GM21360 (cell line): ENCODE measurements around the gene LNX2.
"Not testable (repeated sequence)": the region's sequence is repeated elsewhere in the genome, so short reads cannot be mapped to it uniquely, and the experiment has no call there.

Experiments
- ATAC-seq: cut with Tn5 transposase; IDR thresholded peaks from one replicate; pipeline ENCODE4 v1.9.1; 2021; ENCODE audit warnings: mild to moderate bottlenecking, moderate library complexity; ENCODE audit not compliant: unreplicated experiment

LNX2 gene

DNA sequence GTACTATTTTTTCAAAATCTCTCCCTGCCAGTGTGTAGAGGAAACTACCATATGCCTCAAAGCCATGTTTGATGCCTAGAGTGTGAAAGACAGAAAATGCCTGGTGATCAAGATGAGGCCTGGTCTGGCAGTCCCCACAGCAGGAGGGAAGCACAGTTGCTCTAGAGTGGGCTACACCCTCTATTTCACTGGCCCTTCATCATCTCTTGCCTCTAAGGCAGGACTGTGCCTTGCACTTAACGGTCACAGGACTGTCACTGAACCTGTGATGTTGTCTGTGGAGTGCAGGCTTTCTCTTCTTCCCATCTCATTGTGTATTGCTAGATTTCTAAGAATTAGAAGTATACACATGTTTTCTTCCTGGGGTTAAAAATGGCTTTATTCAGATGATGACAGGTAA lies 17.7 kb upstream of the LNX2 start:
- ATAC-seq = no peak

DNA sequence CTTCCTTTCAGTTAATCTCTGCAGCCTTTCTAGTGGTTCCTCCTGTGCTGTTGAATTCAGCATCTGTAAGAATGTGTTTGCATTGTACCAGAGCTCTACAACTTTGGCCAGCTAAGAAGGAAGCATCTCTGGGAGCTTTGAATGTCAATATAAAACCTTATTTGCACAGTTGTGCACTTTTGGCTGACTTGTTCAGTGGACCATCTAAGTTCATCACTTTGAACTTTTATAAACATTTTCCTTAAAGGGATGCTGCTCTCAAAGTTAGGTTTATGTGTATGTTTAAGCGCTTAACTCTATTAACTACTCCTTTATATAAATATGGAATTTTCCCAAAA lies 16.9 kb upstream of the LNX2 start:
- no peak for ATAC-seq

DNA sequence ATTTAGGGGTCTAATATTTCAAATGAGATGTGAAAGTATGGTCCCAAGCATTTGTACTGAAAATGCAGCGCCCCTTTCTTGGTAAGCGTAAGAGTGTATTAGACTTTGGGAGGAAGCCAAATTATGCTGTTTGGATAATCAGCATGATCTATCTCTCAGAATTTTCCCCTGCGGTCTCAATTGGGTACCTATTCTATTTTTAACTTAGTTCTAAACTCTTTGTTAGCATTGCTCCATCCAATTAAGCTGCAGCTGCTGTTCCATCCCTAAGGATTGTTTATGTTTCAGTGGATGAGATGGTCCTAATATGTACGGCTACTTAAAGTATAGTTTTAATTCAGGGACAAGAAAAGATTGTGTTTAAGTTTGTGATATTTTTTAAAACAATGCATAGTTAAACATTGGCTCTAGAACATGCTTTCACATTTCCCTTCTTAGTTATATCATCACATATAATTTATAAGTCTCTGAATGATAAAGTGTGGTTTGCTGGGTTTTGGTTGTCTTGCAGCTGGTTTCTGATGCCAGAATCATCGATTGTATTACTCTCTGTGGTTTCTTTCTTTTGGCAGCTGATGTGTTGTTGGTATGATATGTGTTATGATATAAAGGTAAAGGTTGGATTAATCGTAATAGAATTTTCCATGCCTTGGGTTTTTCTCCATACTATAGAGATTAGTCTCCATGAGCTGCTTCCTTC lies 16.4 kb upstream of the LNX2 start:
- no peak for ATAC-seq

GRCh38 chr13:27635266-27635665 lies 14.9 kb upstream of the LNX2 start:
- no peak for ATAC-seq

- ATAC-seq = no peak
Measured at GRCh38 chr13:27634791-27635190, 14.5 kb upstream of the LNX2 start.

GRCh38 chr13:27634231-27634630 lies 13.9 kb upstream of the LNX2 start:
- ATAC-seq = no peak

- ATAC-seq = no peak
Measured at GRCh38 chr13:27632648-27633047, 12.3 kb upstream of the LNX2 start.

GRCh38 chr13:27632214-27632613 lies 11.9 kb upstream of the LNX2 start:
- ATAC-seq = no peak

GRCh38 chr13:27631665-27632064 lies 11.3 kb upstream of the LNX2 start:
- ATAC-seq = no peak

GRCh38 chr13:27631156-27631555 lies 10.8 kb upstream of the LNX2 start:
- ATAC-seq = no peak

- not testable (repeated sequence) for ATAC-seq
Measured at GRCh38 chr13:27628766-27629165, 8.4 kb upstream of the LNX2 start.

GRCh38 chr13:27628081-27628480 lies 7.8 kb upstream of the LNX2 start:
- ATAC-seq = no peak

GRCh38 chr13:27627380-27627779 lies 7.1 kb upstream of the LNX2 start:
- ATAC-seq = no peak

- ATAC-seq = no peak
Measured at GRCh38 chr13:27625839-27626238, 5.5 kb upstream of the LNX2 start.

DNA sequence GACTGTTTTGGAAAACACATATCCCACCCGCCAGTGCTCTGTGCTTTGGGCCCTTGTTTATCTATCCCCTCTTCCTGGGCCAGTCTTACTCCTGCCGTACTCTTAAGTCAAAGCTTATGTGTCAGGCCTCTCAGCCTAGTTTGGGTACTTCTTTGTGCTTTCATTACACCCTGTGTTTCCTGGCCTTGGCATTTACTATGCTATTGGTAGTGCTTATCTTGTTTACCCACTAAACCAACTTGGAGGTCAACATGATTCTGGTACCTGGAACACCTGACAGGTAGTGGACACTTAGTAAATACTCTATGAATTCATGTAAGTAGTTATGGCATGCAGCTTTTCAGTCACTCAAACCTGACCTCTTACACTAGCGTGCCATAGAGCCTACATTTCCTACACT lies 3.7 kb upstream of the LNX2 start:
- no peak for ATAC-seq

DNA sequence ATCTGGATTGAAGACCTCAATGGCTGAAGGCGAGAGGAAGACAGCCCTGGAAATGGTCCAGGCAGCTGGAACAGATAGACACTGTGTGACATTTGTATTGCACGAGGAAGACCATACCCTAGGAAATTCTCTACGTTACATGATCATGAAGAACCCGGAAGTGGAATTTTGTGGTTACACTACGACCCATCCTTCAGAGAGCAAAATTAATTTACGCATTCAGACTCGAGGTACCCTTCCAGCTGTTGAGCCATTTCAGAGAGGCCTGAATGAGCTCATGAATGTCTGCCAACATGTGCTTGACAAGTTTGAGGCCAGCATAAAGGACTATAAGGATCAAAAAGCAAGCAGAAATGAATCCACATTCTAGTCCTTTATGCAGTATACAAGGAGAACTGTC lies 2.6 kb upstream of the LNX2 start:
- no peak for ATAC-seq

- ATAC-seq = peak; percentile 0
Measured at GRCh38 chr13:27622102-27622820, 1.9 kb upstream of the LNX2 start.

- ATAC-seq = peak; percentile 48
Measured at GRCh38 chr13:27621366-27622101, 1.2 kb upstream of the LNX2 start, which contains the start of gene POLR1D. POLR1D (plus strand) TSS chr13:27621892; CDS start chr13:27621984, 92 bp downstream.

- ATAC-seq = no peak
Measured at GRCh38 chr13:27621116-27621365, 712 bp upstream of the LNX2 start.

- peak; percentile 24 for ATAC-seq
Measured at GRCh38 chr13:27619728-27620376, 477 bp downstream of the LNX2 start.

DNA sequence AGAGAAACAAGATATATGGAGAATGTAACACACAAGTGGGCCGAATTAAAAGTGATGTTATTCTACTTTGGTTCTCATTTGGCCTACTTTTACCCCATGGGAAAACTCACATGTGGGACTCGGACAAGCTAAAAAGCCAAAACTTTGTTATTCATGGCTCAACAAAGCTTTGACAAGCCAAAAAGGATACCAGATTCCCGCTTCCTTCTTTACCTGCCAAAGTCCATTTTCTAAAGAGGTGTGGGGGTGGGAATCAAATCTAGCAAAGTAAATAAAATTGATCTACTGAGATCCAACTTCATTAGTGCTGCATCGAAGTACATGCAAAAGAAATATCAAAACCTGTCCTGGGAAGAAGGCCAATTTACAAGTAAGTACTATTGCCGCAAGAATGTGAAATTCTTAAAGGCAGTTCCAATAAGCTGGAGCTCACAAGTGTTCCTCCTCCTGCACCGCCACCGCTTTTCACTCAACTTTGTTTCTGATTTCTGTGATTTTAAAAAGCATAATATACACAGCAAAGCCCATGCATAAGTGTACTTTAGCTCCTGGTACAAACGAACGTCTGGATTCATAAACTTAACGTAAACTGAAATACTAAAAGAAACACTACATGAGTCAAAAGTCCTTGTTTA lies 1.1 kb downstream of the LNX2 start:
- no peak for ATAC-seq
